GM13977 (cell line): ENCODE measurements around the gene PPP1R36.
A peak's percentile ranks its signal among the peaks of the same experiment; 100 is the strongest.
"Not testable (repeated sequence)": the region's sequence is repeated elsewhere in the genome, so short reads cannot be mapped to it uniquely, and the experiment has no call there.

Experiments used
- DNase-seq: peaks from one replicate; pipeline ENCODE4 v3.0.0; 2012; ENCODE audit warnings: low spot score
- CTCF ChIP-seq: IDR thresholded peaks from 2 replicates; pipeline ENCODE4 v1.5.1; 2012; ENCODE audit warnings: mild to moderate bottlenecking, control low read depth; ENCODE audit not compliant: insufficient read depth; ENCODE audit errors: extremely low read depth, missing control alignments
- in situ Hi-C: fragments of 300-500 bp; cut with MboI; formaldehyde crosslinking; loops from one replicate; pipeline ENCODE4 v1.12.0; 2022; ENCODE audit warnings: low sequenced_read_pairs, low pct_unique_long_range_greater_than_20kb, mixed read lengths, inconsistent platforms; ENCODE audit not compliant: unreplicated experiment

Gene PPP1R36

GRCh38 chr14:64510825-64511671 is 38.7 kb upstream of the PPP1R36 start:
- in situ Hi-C loops = no loop called here
- DNase-seq = no peak
- peak; percentile 90 for TF ChIP-seq CTCF

- no peak for TF ChIP-seq CTCF
- in situ Hi-C loops = no loop called here
Observed at GRCh38 chr14:64513271-64513670, 36.5 kb upstream of the PPP1R36 start.

GRCh38 chr14:64515053-64515452 is 34.7 kb upstream of the PPP1R36 start:
- no peak for DNase-seq
- no peak for TF ChIP-seq CTCF
- in situ Hi-C loops = no loop called here

More at GRCh38 chr14:64513271-64513670, 36.5 kb upstream of the PPP1R36 start:
- no peak for DNase-seq

- no peak for TF ChIP-seq CTCF
- DNase-seq = no peak
- in situ Hi-C loops = no loop called here
Observed at GRCh38 chr14:64516969-64517368, 32.8 kb upstream of the PPP1R36 start.

- in situ Hi-C loops = not testable (repeated sequence)
Observed at GRCh38 chr14:64517667-64518066, 32.1 kb upstream of the PPP1R36 start.

GRCh38 chr14:64518229-64518628 is 31.5 kb upstream of the PPP1R36 start:
- no peak for DNase-seq
- no peak for TF ChIP-seq CTCF
- in situ Hi-C loops = no loop called here

More at GRCh38 chr14:64517667-64518066, 32.1 kb upstream of the PPP1R36 start:
- not testable (repeated sequence) for DNase-seq

GRCh38 chr14:64520699-64521098 is 29.1 kb upstream of the PPP1R36 start:
- no peak for TF ChIP-seq CTCF
- DNase-seq = no peak
- in situ Hi-C loops = no loop called here
